AG04450 (cell line): ENCODE measurements around the gene RIMBP2. TPM values are rescaled to one million over a fixed set of nuclear protein-coding genes. Genes with fewer than 3 reads are reported as not detected.

Experiments used
- CTCF ChIA-PET: fragments of 300-600, 350-600 bp; formaldehyde crosslinking; extraction: SDS; loops from one replicate; lab custom pipeline; 2022; ENCODE audit warnings: antibody characterized with exemption, inconsistent platforms; lab: Charles Lee
- POLR2A ChIA-PET: fragments of 350-600 bp; formaldehyde crosslinking; extraction: SDS; loops from one replicate; lab custom pipeline; 2021; ENCODE audit warnings: antibody characterized with exemption, inconsistent platforms; lab: Yijun Ruan, JAX
- DNase-seq: peaks from one replicate; pipeline ENCODE4 v3.0.0-alpha.2; 2011; ENCODE audit warnings: low read depth, low spot score
- H3K27ac ChIP-seq: one replicate; pipeline ENCODE4 v1.5.1; 2012; ENCODE audit warnings: low read depth, low read length, control low read depth
- H3K27me3 ChIP-seq: one replicate; pipeline ENCODE4 v1.6.0; 2012; ENCODE audit warnings: low read length; ENCODE audit not compliant: control insufficient read depth, insufficient read depth
- H3K4me3 ChIP-seq: 2 replicates; pipeline ENCODE4 v1.5.1; 2011; ENCODE audit warnings: mild to moderate bottlenecking, low read depth, low read length, control low read depth
- H3K9me3 ChIP-seq: 2 replicates; pipeline ENCODE4 v1.5.1; 2012; ENCODE audit warnings: low read length; ENCODE audit not compliant: control insufficient read depth, insufficient read depth
- CTCF ChIP-seq: IDR thresholded peaks from 2 replicates; pipeline ENCODE4 v1.5.1; 2011; ENCODE audit warnings: low read depth, low read length, control low read depth, inconsistent platforms
- polyA plus RNA-seq: library from polyadenylated mRNA; depleted of rRNA; stranded (reverse); fragments of >200 nt; gene quantifications from 2 replicates; pipeline ENCODE4 v1.2.3, GENCODE V29; 2011

RIMBP2 gene
- polyA plus RNA-seq, 1 experiment, result not detected

GRCh38 chr12:130421896-130422295, 294.2 kb downstream of the RIMBP2 start:
- no peak for DNase-seq
- Histone ChIP-seq H3K27ac (no peak overlapping the region), H3K9me3 (peaks cover 62% of the 10 kb centered on the region), H3K4me3 (no peak overlapping the region), H3K27me3 (no peaks in the 10 kb centered on the region)
- ChIA-PET POLR2A (no interaction called here), CTCF (no interaction called here)
- no peak for TF ChIP-seq CTCF

- no peak for TF ChIP-seq CTCF
- ChIA-PET POLR2A (no interaction called here), CTCF (no interaction called here)
These were observed 296.0 kb downstream of the RIMBP2 start for GRCh38 chr12:130420071-130420470.

GRCh38 chr12:130419116-130419515, 297.0 kb downstream of the RIMBP2 start:
- Histone ChIP-seq H3K27ac (no peak overlapping the region), H3K9me3 (peaks cover 39% of the 10 kb centered on the region), H3K27me3 (no peaks in the 10 kb centered on the region), H3K4me3 (no peak overlapping the region)
- no peak for DNase-seq
- TF ChIP-seq CTCF, result no peak
- POLR2A ChIA-PET, result no interaction called here
- CTCF ChIA-PET, result no interaction called here

More at GRCh38 chr12:130420071-130420470, 296.0 kb downstream of the RIMBP2 start:
- DNase-seq, result no peak
- Histone ChIP-seq H3K27me3 (no peaks in the 10 kb centered on the region), H3K9me3 (peaks cover 44% of the 10 kb centered on the region), H3K27ac (no peak overlapping the region), H3K4me3 (no peak overlapping the region)

- Histone ChIP-seq H3K4me3 (no peak overlapping the region), H3K27me3 (no peaks in the 10 kb centered on the region), H3K9me3 (peaks cover 40% of the 10 kb centered on the region), H3K27ac (no peak overlapping the region)
- POLR2A ChIA-PET, result no interaction called here
- no peak for TF ChIP-seq CTCF
- CTCF ChIA-PET, result no interaction called here
- no peak for DNase-seq
These were observed 297.8 kb downstream of the RIMBP2 start for GRCh38 chr12:130418251-130418650.

GRCh38 chr12:130414381-130414780, 301.7 kb downstream of the RIMBP2 start:
- TF ChIP-seq CTCF, result no peak
- no peak overlapping the region for H3K27ac ChIP-seq
- no peaks in the 10 kb centered on the region for H3K27me3 ChIP-seq
- H3K9me3 ChIP-seq, result peaks cover 42% of the 10 kb centered on the region
- H3K4me3 ChIP-seq, result no peak overlapping the region
- ChIA-PET POLR2A (no interaction called here), CTCF (no interaction called here)
- DNase-seq, result no peak
